CD14-positive monocyte (primary cell): ENCODE measurements around the gene BCAS1. TPM values are rescaled to one million over a fixed set of nuclear protein-coding genes. Genes with fewer than 3 reads are reported as not detected.

ENCODE experiments used
- DNase-seq, 3 donors: peaks; one replicate each; pipeline ENCODE4 v3.0.0-alpha.2; 2011 to 2022
- H2AFZ ChIP-seq: 2 replicates; pipeline ENCODE4 v1.6.0; 2012; ENCODE audit warnings: mild to moderate bottlenecking, low read depth, low read length, inconsistent platforms; ENCODE audit not compliant: insufficient read depth, poor library complexity, severe bottlenecking
- H3K27ac ChIP-seq, 2 donors: 1 replicate in 1 of 2; 2 replicates in 1 of 2; pipeline ENCODE4 v1.5.1; 2012 to 2013; ENCODE audit warnings: low read length in 2 of 2, control low read depth in 1 of 2, inconsistent platforms in 1 of 2, low read depth in 1 of 2, mild to moderate bottlenecking in 1 of 2
- H3K27me3 ChIP-seq, 2 donors: one replicate each; pipeline versions ENCODE4 v1.6.0 to v1.6.1; 2011 to 2013; ENCODE audit warnings: low read length in 2 of 2; ENCODE audit not compliant: control insufficient read depth in 2 of 2, insufficient read depth in 2 of 2
- H3K36me3 ChIP-seq, 2 donors: replicated peaks in 1 of 2; 1 replicate in 1 of 2; 2 replicates in 1 of 2; pipeline versions ENCODE4 v1.5.1 to v1.6.1; 2012 to 2013; ENCODE audit warnings: low read length in 2 of 2, control low read depth in 1 of 2, inconsistent platforms in 1 of 2, mild to moderate bottlenecking in 1 of 2; ENCODE audit not compliant: insufficient read depth in 2 of 2, control insufficient read depth in 1 of 2
- H3K4me1 ChIP-seq, 2 donors: 1 replicate in 1 of 2; 2 replicates in 1 of 2; pipeline versions ENCODE4 v1.5.1 to v1.6.1; 2012 to 2013; ENCODE audit warnings: low read length in 2 of 2, control low read depth in 1 of 2, inconsistent platforms in 1 of 2, mild to moderate bottlenecking in 1 of 2, moderate library complexity in 1 of 2; ENCODE audit not compliant: insufficient read depth in 2 of 2, control insufficient read depth in 1 of 2
- H3K4me2 ChIP-seq: replicated peaks from 2 replicates; pipeline ENCODE3; 2012; ENCODE audit warnings: low read length, moderate library complexity, mild to moderate bottlenecking; ENCODE audit not compliant: poor library complexity, severe bottlenecking; ENCODE audit errors: extremely low read depth
- H3K4me3 ChIP-seq, 3 experiments: fragments of 200-600 bp in 1 of 3; sonication (generic) in 1 of 3; replicated peaks in 1 of 3; 1 replicate in 2 of 3; 2 replicates in 1 of 3; pipeline ENCODE4 v1.5.1; 2011 to 2013; ENCODE audit warnings: low read length in 3 of 3, mild to moderate bottlenecking in 3 of 3, control low read depth in 2 of 3, low read depth in 2 of 3, inconsistent platforms in 1 of 3, moderate library complexity in 1 of 3
- H3K79me2 ChIP-seq: 2 replicates; pipeline ENCODE4 v1.6.0; 2012; ENCODE audit warnings: mild to moderate bottlenecking, control low read depth, inconsistent platforms, low read length, moderate library complexity; ENCODE audit not compliant: insufficient read depth
- H3K9ac ChIP-seq: 2 replicates; pipeline ENCODE4 v1.6.0; 2017; ENCODE audit warnings: low read length, mild to moderate bottlenecking; ENCODE audit not compliant: insufficient read depth, poor library complexity, severe bottlenecking
- H3K9me3 ChIP-seq, 2 donors: replicated peaks in 1 of 2; 1 replicate in 1 of 2; 2 replicates in 1 of 2; pipeline versions ENCODE4 v1.5.1 to v1.6.1; 2012 to 2013; ENCODE audit warnings: low read length in 2 of 2, control low read depth in 1 of 2; ENCODE audit not compliant: control insufficient read depth in 1 of 2, insufficient read depth in 1 of 2
- H4K20me1 ChIP-seq: 2 replicates; pipeline ENCODE4 v1.6.0; 2012; ENCODE audit warnings: mild to moderate bottlenecking, low read length, control low read depth, moderate library complexity; ENCODE audit not compliant: insufficient read depth
- H3K27ac Mint-ChIP-seq, 7 donors: one replicate each; pipeline ENCODE4 v1.8.0; 2020; ENCODE audit warnings: mild to moderate bottlenecking in 7 of 7, mixed read lengths in 7 of 7, moderate library complexity in 6 of 7, inconsistent platforms in 2 of 7
- H3K27me3 Mint-ChIP-seq, 3 donors: one replicate each; pipeline ENCODE4 v1.8.0; 2021 to 2022; ENCODE audit warnings: low read depth in 3 of 3, mild to moderate bottlenecking in 3 of 3, mixed read lengths in 3 of 3, moderate library complexity in 3 of 3, inconsistent platforms in 1 of 3
- H3K36me3 Mint-ChIP-seq, 2 donors: one replicate each; pipeline ENCODE4 v1.8.0; 2020; ENCODE audit warnings: mixed read lengths in 2 of 2, inconsistent platforms in 1 of 2, mild to moderate bottlenecking in 1 of 2
- H3K4me1 Mint-ChIP-seq: one replicate; pipeline ENCODE4 v1.8.0; 2020; ENCODE audit warnings: mild to moderate bottlenecking, mixed read lengths
- H3K4me3 Mint-ChIP-seq, 2 donors: one replicate each; pipeline ENCODE4 v1.8.0; 2020; ENCODE audit warnings: mild to moderate bottlenecking in 2 of 2, mixed read lengths in 2 of 2, moderate library complexity in 1 of 2
- H3K9me3 Mint-ChIP-seq, 7 donors: one replicate each; pipeline ENCODE4 v1.8.0; 2020 to 2022; ENCODE audit warnings: mixed read lengths in 7 of 7, mild to moderate bottlenecking in 6 of 7, moderate library complexity in 6 of 7, inconsistent platforms in 2 of 7
- WGBS: methylation state at CpG from one replicate; pipeline ENCODE4 v1.1.5; 2013; ENCODE audit warnings: missing lambda C conversion rate; ENCODE audit not compliant: insufficient coverage; 5-methylcytosine and 5-hydroxymethylcytosine counted together
- intact Hi-C, 2 donors: fragments of 100-400 bp; cut with micrococcal nuclease; formaldehyde crosslinking; loops; one replicate each; pipeline versions ENCODE4 v1.15.0 to v1.15.1; 2023
- polyA plus RNA-seq, 3 donors: library from polyadenylated mRNA; depleted of rRNA in 1 of 3; unstranded in 2 of 3; stranded (reverse) in 1 of 3; fragments of 300-500 nt in 2 of 3; fragments of >200 nt in 1 of 3; fragmentation: Illumina TruSeq in 2 of 3; gene quantifications; 1 replicate in 2 of 3; 2 replicates in 1 of 3; pipeline ENCODE4 v1.2.3, GENCODE V29; 2012 to 2021
- TF ChIP-seq, protein P1 (sequence below): fragments of 200-600 bp; IDR thresholded peaks from one replicate; pipeline ENCODE4 v1.8.0; 2022; ENCODE audit warnings: antibody characterized with exemption, mild to moderate bottlenecking

BCAS1 gene
- polyA plus RNA-seq, 3 donors, result 0.01 to 0.02 TPM; not detected in 1

DNA sequence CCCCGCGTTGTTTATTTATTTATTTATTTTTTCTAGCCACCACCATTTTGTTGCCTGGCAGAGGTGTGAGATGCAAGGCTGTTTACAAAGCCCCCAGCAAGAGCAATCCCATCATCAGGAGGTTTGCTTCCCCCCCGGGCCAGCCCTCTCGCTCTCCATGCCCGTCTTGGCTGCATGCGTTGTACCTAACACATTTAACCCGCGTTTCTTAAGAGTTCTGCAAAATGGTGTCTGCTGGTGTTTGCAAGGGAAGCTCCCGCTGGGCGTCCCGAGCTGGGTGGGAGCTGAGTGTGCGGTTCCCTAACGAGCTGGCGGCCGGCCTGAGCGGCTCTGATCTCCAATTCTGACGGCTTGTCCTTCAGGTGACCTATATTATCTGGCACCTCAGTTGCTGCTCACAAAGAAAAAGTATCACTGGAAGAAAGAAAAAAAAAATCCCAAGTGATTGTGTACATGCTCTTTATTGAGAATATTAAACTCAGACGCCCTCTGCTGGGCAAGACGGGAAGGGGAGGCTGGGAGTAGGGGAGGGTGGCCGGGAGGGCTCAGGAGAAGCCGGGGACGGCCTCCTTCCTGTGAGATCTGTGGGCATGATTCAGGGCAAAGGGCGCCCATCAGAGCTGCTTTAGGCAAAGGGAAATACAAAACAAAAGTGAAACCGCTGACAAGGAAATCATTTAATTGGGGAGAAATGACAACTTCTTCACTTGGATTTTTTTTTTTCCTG lies 154.8 kb downstream of the BCAS1 start:
- Mint-ChIP-seq H3K9me3 (peaks cover 0 to 1% (median 0%) of the 10 kb centered on the region in 7 donors), H3K36me3 (peaks cover 0 to 1% of the 10 kb centered on the region in 2 donors), H3K27me3 (peaks cover 0 to 3% (median 1%) of the 10 kb centered on the region in 3 donors), H3K4me1 (peaks cover 63% of the 10 kb centered on the region), H3K27ac (peak overlapping the region; percentile 94 to 100 (median 98)), H3K4me3 (peak overlapping the region; percentile 92 to 97)
- peak overlapping the region; percentile 67 for H2AFZ ChIP-seq
- peak overlapping the region; percentile 82 to 87 for H3K27ac ChIP-seq
- intact Hi-C loops, result loop anchor here (5.0 to 10.0 kb wide), 3 partner anchors 81 to 338 kb away; no protein-coding TSS in a partner anchor
- H3K4me1 ChIP-seq, result peaks cover 52 to 62% of the 10 kb centered on the region in 2 donors
- no peaks in the 10 kb centered on the region for H4K20me1 ChIP-seq
- WGBS, result under 1% methylated on average over 20 of the region's 24 CpGs
- no peaks in the 10 kb centered on the region for H3K79me2 ChIP-seq
- no peaks in the 10 kb centered on the region for H3K36me3 ChIP-seq
- peak overlapping the region; percentile 51 to 75 (median 68) for H3K4me3 ChIP-seq
- TF ChIP-seq, protein P1, sequence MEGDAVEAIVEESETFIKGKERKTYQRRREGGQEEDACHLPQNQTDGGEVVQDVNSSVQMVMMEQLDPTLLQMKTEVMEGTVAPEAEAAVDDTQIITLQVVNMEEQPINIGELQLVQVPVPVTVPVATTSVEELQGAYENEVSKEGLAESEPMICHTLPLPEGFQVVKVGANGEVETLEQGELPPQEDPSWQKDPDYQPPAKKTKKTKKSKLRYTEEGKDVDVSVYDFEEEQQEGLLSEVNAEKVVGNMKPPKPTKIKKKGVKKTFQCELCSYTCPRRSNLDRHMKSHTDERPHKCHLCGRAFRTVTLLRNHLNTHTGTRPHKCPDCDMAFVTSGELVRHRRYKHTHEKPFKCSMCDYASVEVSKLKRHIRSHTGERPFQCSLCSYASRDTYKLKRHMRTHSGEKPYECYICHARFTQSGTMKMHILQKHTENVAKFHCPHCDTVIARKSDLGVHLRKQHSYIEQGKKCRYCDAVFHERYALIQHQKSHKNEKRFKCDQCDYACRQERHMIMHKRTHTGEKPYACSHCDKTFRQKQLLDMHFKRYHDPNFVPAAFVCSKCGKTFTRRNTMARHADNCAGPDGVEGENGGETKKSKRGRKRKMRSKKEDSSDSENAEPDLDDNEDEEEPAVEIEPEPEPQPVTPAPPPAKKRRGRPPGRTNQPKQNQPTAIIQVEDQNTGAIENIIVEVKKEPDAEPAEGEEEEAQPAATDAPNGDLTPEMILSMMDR, result peak; percentile 84
- DNase-seq, result peak; percentile 95 to 97 (median 97)
- H3K27me3 ChIP-seq, result no peaks in the 10 kb centered on the region
- H3K4me2 ChIP-seq, result peak overlapping the region; percentile 86
- H3K9ac ChIP-seq, result peak overlapping the region; percentile 73
- no peaks in the 10 kb centered on the region for H3K9me3 ChIP-seq

DNA sequence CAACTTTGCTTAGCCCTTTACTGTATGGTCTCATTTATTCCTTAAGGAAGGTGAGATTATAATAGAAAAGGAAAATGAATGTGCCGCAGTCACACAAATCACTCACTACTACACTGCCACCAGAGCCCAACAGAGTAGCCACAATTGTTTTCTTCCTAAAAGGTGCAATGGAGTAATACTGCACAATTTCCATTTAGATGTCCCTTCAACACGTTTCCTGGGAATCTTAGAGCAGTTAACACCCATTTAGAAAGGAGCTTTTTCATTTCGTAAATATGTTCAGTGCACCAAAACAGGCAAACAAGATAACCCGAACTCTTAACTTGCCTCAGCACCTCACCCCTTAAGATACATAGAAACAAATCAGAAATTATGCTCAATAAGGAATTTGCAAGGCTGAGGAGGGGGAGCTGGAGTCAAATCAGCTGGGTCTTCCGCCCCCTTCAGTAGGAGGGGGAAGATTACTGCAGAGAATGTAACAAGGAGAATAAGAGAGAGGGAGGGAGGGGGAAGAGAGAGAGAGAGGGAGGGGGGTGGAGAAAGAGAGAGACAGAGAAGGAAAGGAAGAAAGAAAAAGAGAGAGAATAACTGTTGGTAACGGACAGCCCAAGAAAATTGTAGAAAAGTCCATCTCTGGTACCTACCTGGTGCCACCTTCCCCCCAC lies 155.5 kb downstream of the BCAS1 start:
- Histone ChIP-seq H3K79me2 (no peaks in the 10 kb centered on the region), H3K27me3 (no peaks in the 10 kb centered on the region), H3K4me2 (peak overlapping the region; percentile 86), H3K4me3 (peak overlapping the region; percentile 51 to 75 (median 68)), H3K27ac (peak overlapping the region; percentile 82 to 87), H4K20me1 (no peaks in the 10 kb centered on the region), H3K9me3 (no peaks in the 10 kb centered on the region), H3K36me3 (no peaks in the 10 kb centered on the region), H3K9ac (peak overlapping the region; percentile 73), H3K4me1 (peaks cover 59 to 69% of the 10 kb centered on the region in 2 donors), H2AFZ (peak overlapping the region; percentile 67)
- H3K4me3 Mint-ChIP-seq, result peak overlapping the region; percentile 92 to 97
- peaks cover 70% of the 10 kb centered on the region for H3K4me1 Mint-ChIP-seq
- peak overlapping the region; percentile 94 to 100 (median 98) for H3K27ac Mint-ChIP-seq
- H3K36me3 Mint-ChIP-seq, result peaks cover 0 to 2% of the 10 kb centered on the region in 2 donors
- no peak for DNase-seq
- H3K27me3 Mint-ChIP-seq, result peaks cover 0 to 3% (median 1%) of the 10 kb centered on the region in 3 donors
- WGBS, result 54% methylated on average over 2 of the region's 6 CpGs
- TF ChIP-seq, protein P1, result no peak
- intact Hi-C loops, result loop anchor here (5.0 to 10.0 kb wide), 5 partner anchors 38 to 338 kb away; no protein-coding TSS in a partner anchor
- peaks cover 0 to 4% (median 0%) of the 10 kb centered on the region in 7 donors for H3K9me3 Mint-ChIP-seq
